Esophagus squamous epithelium (tissue), 4 donors: ENCODE results near the gene PPP1R9A.

ENCODE experiments used
- CTCF ChIP-seq, 6 experiments: fragments of 450-650 bp in 4 of 6; fragments of 200-600 bp in 2 of 6; sonication (generic) in 2 of 6; IDR thresholded peaks; one replicate each; pipeline ENCODE4 v1.5.1; 2016 to 2019; ENCODE audit warnings: antibody characterized with exemption in 6 of 6, mild to moderate bottlenecking in 4 of 6, moderate library complexity in 4 of 6
- POLR2A ChIP-seq, 4 donors: fragments of 450-650 bp; IDR thresholded peaks; one replicate each; pipeline ENCODE4 v1.6.1; 2017; ENCODE audit warnings: antibody characterized with exemption in 4 of 4, mild to moderate bottlenecking in 4 of 4, moderate library complexity in 3 of 4

GRCh38 chr7:95322396-95322795, 415.0 kb downstream of the PPP1R9A start:
- TF ChIP-seq CTCF (IDR thresholded peaks at IDR 0.05) = no peak
- no peak for TF ChIP-seq POLR2A (IDR thresholded peaks at IDR 0.05)
